OCI-LY7 (cell line): ENCODE data around the gene CD177.

Experiments used
- EZH2phosphoT487 ChIP-seq: fragments of 200-600 bp; sonication (generic); IDR thresholded peaks from 2 replicates; pipeline ENCODE4 v1.6.1; 2018; ENCODE audit warnings: low read depth, borderline replicate concordance, mild to moderate bottlenecking, mixed run types, antibody characterized with exemption, low read length, moderate library complexity, mixed read lengths
- TF ChIP-seq, protein P1 (sequence below): fragments of 200-600 bp; sonication (generic); conservative IDR thresholded peaks from 2 replicates; pipeline ENCODE4 v1.5.1; 2014; ENCODE audit warnings: mild to moderate bottlenecking, antibody characterized with exemption, low read length, moderate library complexity, mixed read lengths

DNA sequence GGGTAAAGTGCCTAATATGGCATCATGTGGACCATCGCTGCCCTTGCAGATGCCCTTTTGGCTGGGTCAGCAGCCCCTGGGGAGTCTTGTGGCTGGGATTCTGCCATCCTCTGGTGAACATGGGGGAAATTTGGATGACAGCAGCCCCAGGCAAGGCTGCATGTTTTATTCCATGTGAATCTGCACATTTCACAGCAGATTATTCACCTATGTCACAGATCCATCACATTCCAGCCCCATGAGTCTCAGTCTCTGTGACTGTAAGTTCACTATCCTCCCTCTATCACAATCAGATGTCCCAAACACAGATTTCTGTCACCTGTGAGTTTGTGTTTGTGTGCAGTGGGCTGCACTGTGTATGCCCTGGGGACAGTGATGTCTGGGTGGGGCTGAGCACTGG, 47.4 kb upstream of the CD177 start:
- TF ChIP-seq, protein P1, sequence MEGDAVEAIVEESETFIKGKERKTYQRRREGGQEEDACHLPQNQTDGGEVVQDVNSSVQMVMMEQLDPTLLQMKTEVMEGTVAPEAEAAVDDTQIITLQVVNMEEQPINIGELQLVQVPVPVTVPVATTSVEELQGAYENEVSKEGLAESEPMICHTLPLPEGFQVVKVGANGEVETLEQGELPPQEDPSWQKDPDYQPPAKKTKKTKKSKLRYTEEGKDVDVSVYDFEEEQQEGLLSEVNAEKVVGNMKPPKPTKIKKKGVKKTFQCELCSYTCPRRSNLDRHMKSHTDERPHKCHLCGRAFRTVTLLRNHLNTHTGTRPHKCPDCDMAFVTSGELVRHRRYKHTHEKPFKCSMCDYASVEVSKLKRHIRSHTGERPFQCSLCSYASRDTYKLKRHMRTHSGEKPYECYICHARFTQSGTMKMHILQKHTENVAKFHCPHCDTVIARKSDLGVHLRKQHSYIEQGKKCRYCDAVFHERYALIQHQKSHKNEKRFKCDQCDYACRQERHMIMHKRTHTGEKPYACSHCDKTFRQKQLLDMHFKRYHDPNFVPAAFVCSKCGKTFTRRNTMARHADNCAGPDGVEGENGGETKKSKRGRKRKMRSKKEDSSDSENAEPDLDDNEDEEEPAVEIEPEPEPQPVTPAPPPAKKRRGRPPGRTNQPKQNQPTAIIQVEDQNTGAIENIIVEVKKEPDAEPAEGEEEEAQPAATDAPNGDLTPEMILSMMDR = no peak
- TF ChIP-seq EZH2phosphoT487 = no peak
